KMS-11 (cell line): ENCODE data around the gene LRRC74A.

Experiments used
- H2AFZ ChIP-seq: fragments of 200-600 bp; sonication (generic); 2 replicates; pipeline ENCODE4 v1.6.1; 2016; ENCODE audit warnings: antibody characterized with exemption, mixed run types, low read depth
- H3K27ac ChIP-seq: fragments of 200-600 bp; sonication (generic); 2 replicates; pipeline ENCODE4 v1.6.1; 2016; ENCODE audit warnings: mild to moderate bottlenecking, mixed run types
- H3K27me3 ChIP-seq: fragments of 200-600 bp; sonication (generic); 2 replicates; pipeline ENCODE4 v1.6.1; 2017; ENCODE audit warnings: mild to moderate bottlenecking, low read depth, mixed run types, moderate library complexity; ENCODE audit not compliant: insufficient read depth
- H3K36me3 ChIP-seq: fragments of 200-600 bp; sonication (generic); 2 replicates; pipeline ENCODE4 v1.6.1; 2017; ENCODE audit warnings: mild to moderate bottlenecking, mixed run types; ENCODE audit not compliant: insufficient read depth
- H3K4me1 ChIP-seq: fragments of 200-600 bp; sonication (generic); 2 replicates; pipeline ENCODE4 v1.6.1; 2016; ENCODE audit warnings: mild to moderate bottlenecking, low read depth, mixed run types; ENCODE audit not compliant: poor library complexity, severe bottlenecking
- H3K4me2 ChIP-seq: fragments of 200-600 bp; sonication (generic); 2 replicates; pipeline ENCODE4 v1.7.0; 2016; ENCODE audit warnings: mild to moderate bottlenecking, mixed run types
- H3K4me3 ChIP-seq: fragments of 200-600 bp; sonication (generic); IDR thresholded peaks from 2 replicates; pipeline ENCODE4 v1.6.1; 2017; ENCODE audit warnings: low read depth, low read length, mixed read lengths; ENCODE audit not compliant: insufficient read depth
- H3K79me2 ChIP-seq: fragments of 200-600 bp; sonication (generic); 2 replicates; pipeline ENCODE4 v1.6.1; 2016; ENCODE audit warnings: low read depth, mixed run types; ENCODE audit not compliant: insufficient read depth
- H3K9ac ChIP-seq: fragments of 200-600 bp; sonication (generic); 2 replicates; pipeline ENCODE4 v1.6.1; 2016; ENCODE audit warnings: mild to moderate bottlenecking, mixed run types
- H4K20me1 ChIP-seq: fragments of 200-600 bp; sonication (generic); 2 replicates; pipeline ENCODE4 v1.6.1; 2016; ENCODE audit warnings: mild to moderate bottlenecking, mixed run types; ENCODE audit not compliant: insufficient read depth
- TF ChIP-seq, protein P1 (sequence below): fragments of 200-600 bp; sonication (generic); conservative IDR thresholded peaks from 2 replicates; pipeline ENCODE4 v1.6.1; 2017; ENCODE audit warnings: low read depth, mild to moderate bottlenecking, antibody characterized with exemption, low read length, moderate library complexity, mixed read lengths

LRRC74A gene

DNA sequence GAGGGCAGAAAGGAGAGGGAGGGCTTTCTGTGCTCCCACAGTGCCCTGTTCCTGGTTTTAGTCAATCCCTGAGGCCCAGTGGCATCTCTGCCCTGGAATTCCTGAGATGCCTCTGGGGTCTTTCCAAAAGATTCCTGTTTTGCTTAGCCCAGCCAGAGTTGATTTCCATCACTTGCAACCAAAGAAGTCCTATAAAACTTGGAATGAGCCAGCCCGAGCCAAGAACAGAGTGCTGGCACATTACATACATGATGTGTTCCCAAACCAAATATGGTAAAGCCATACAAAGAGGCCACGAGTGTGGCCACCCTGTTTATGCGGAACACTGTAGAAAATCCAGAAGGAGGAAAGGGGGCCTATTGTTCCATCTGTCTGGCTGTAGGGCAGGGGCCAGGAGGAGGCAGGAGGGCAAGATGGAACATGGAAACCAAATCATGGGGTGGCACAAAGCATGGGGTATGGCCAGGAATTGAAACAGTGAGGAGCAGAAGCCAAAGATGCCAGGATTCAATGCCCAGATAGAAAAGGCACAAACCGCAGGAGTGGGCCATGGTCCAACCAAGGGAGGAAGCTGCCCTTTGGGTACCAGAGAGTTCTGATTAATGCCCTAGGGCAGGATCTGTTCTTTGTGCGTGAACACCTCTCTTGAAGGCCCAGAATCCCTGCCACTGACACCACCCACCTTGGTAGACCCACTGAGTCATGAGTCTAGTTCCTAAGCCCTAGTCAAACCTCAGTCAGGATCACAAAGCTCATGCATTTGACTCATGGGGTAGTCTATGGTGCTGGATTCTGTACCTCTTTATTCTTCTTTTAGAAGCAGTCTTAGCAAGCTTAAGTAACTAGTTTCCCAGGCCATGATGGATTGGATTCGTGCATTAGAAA, 75.2 kb downstream of the LRRC74A start:
- Histone ChIP-seq H3K4me1 (no peaks in the 10 kb centered on the region), H3K79me2 (no peaks in the 10 kb centered on the region)
- TF ChIP-seq, protein P1, sequence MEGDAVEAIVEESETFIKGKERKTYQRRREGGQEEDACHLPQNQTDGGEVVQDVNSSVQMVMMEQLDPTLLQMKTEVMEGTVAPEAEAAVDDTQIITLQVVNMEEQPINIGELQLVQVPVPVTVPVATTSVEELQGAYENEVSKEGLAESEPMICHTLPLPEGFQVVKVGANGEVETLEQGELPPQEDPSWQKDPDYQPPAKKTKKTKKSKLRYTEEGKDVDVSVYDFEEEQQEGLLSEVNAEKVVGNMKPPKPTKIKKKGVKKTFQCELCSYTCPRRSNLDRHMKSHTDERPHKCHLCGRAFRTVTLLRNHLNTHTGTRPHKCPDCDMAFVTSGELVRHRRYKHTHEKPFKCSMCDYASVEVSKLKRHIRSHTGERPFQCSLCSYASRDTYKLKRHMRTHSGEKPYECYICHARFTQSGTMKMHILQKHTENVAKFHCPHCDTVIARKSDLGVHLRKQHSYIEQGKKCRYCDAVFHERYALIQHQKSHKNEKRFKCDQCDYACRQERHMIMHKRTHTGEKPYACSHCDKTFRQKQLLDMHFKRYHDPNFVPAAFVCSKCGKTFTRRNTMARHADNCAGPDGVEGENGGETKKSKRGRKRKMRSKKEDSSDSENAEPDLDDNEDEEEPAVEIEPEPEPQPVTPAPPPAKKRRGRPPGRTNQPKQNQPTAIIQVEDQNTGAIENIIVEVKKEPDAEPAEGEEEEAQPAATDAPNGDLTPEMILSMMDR, result no peak

DNA sequence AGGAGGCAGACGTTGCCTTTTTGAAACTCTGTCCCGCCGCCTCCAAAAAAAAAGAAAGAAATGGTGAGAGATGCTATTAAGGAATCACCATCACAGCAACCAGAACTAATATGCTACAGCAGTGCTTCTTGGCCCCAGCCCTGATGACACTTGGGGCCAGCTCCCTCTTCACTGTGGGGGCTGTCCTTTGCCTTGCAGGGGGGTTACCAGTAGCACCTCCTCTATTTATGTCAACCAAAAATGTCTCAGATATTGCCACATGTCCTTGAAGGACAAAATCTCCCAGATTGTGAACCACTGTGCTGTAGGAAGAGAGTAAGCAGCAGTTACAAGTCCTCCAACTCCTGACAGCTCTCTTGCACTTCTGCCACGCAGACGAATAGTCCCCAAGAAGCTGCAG, 76.4 kb downstream of the LRRC74A start:
- H3K27ac ChIP-seq, result no peak overlapping the region
- TF ChIP-seq, protein P1, result no peak
- H4K20me1 ChIP-seq, result no peaks in the 10 kb centered on the region
- no peak overlapping the region for H2AFZ ChIP-seq
- no peak overlapping the region for H3K4me3 ChIP-seq
- H3K79me2 ChIP-seq, result no peaks in the 10 kb centered on the region
- no peaks in the 10 kb centered on the region for H3K4me1 ChIP-seq
- no peaks in the 10 kb centered on the region for H3K36me3 ChIP-seq
- no peak overlapping the region for H3K4me2 ChIP-seq
- no peaks in the 10 kb centered on the region for H3K27me3 ChIP-seq
- H3K9ac ChIP-seq, result no peak overlapping the region

More for the DNA sequence above, 75.2 kb downstream of the LRRC74A start:
- Histone ChIP-seq H3K27me3 (no peaks in the 10 kb centered on the region), H3K36me3 (no peaks in the 10 kb centered on the region), H3K9ac (no peak overlapping the region), H2AFZ (no peak overlapping the region), H3K4me2 (no peak overlapping the region), H3K4me3 (no peak overlapping the region), H4K20me1 (no peaks in the 10 kb centered on the region), H3K27ac (no peak overlapping the region)

DNA sequence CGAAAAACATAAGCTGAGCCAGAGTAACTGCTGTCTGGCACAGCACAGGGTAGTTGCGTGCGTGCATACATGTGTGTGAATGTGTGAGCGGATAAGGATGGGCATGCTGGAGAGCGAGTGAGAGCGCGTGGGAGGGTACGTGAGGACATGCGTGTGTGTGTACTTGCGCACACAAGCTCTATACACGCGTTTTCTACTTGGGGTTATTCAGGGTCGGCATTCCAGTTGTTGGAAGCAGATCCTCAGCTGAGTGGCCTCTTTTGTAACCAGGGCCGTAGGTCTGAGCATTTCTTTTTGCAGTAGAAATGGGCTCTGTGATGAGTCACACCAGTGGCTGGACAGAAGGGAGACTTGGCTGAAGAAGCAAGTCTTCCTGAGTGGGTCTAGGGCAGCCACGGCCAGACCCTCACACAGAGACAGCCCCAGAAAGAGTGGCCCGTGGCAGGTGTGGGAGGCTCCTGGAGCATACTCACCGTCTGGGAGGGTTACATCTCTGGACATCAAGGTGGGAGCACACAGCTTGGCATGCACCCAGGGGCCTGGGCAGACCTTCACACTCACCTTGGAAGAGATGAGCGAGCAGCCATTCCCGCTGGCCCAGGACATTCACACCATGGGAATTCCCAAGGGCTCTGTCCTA, 78.0 kb downstream of the LRRC74A start:
- Histone ChIP-seq H3K79me2 (no peaks in the 10 kb centered on the region), H3K36me3 (no peaks in the 10 kb centered on the region), H3K27me3 (no peaks in the 10 kb centered on the region), H4K20me1 (no peaks in the 10 kb centered on the region), H3K4me3 (no peak overlapping the region), H3K4me1 (no peaks in the 10 kb centered on the region), H3K27ac (no peak overlapping the region), H2AFZ (no peak overlapping the region), H3K4me2 (no peak overlapping the region), H3K9ac (no peak overlapping the region)
- TF ChIP-seq, protein P1, result no peak

DNA sequence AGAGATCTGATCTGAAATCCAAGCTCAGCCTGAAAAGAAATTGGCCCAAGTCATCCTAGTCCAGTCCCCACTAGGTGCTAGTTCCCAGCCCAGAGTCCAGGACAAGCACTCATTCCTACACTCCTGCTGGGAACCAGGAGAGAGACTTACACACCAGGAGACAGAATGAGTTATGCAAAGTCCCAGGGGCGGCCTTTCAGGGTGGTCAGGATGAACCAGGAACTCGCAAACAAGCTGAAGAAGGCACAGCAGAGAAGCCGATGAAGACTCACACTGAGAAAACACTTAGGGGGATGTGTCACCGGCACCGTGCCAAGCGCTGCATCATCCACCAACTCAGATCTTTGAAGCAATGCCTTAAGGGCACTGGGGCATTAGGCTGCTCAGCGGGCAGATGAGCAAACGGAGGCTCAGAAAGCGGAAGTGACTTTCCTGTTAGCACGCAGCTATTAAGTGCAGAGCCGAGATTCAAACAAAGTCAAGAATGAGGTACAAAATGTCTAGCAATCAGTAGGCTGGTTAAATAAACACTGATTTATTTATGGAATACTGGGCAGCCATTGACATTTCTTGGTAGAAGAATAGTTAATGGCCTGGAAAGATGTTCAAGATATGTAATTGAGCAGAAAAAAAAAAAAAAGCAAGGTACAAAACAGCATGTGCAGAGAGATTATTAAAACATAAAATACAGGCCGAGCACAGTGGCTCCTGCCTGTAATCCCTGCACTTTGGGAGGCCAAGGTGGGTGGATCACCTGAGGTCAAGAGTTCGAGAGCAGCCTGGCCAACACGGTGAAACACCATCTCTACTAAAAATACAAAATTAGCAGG, 78.7 kb downstream of the LRRC74A start:
- Histone ChIP-seq H3K4me3 (no peak overlapping the region), H3K36me3 (no peaks in the 10 kb centered on the region), H3K4me2 (no peak overlapping the region), H3K79me2 (no peaks in the 10 kb centered on the region), H2AFZ (no peak overlapping the region), H3K27me3 (no peaks in the 10 kb centered on the region), H3K9ac (no peak overlapping the region), H3K4me1 (no peaks in the 10 kb centered on the region), H4K20me1 (no peaks in the 10 kb centered on the region), H3K27ac (no peak overlapping the region)
- TF ChIP-seq, protein P1, result no peak
